SH-SY5Y (cell line): ENCODE results near the gene ELP1.

Experiments used
- GATA2 ChIP-seq: IDR thresholded peaks from 2 replicates; pipeline ENCODE4 v1.6.1; 2011; ENCODE audit warnings: mild to moderate bottlenecking, low read depth, low read length
- GATA3 ChIP-seq: IDR thresholded peaks from 2 replicates; pipeline ENCODE4 v1.6.1; 2011; ENCODE audit warnings: low read depth, mild to moderate bottlenecking, low read length, moderate library complexity

DNA sequence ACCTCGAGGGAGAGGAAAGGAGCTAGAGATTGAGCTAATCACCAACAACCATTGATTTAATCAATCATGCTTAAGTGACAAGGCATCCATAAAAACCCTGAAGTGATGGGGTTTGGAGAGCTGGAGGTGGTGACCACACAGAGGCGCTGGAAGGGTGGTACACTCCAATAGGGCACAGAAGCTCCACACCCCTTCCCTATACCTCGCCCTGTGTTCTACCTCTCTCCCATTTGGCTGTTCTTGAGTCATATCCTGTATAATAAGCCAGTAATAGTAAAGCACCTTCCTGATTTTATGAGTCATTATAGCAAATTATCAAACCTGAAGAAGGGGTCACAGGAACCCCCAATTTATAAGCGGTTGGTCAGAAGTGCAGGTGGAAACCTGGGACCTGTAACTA is 96.4 kb downstream of the ELP1 start:
- TF ChIP-seq GATA2 (no peak), GATA3 (no peak)
